CD14-positive monocyte (primary cell): Measurements from ENCODE around the gene INF2. TPM values are rescaled to one million over a fixed set of nuclear protein-coding genes. Genes with fewer than 3 reads are reported as not detected.

Experiments used
- DNase-seq, 3 donors: peaks; one replicate each; pipeline ENCODE4 v3.0.0-alpha.2; 2011 to 2022
- H2AFZ ChIP-seq: 2 replicates; pipeline ENCODE4 v1.6.0; 2012; ENCODE audit warnings: mild to moderate bottlenecking, low read depth, low read length, inconsistent platforms; ENCODE audit not compliant: insufficient read depth, poor library complexity, severe bottlenecking
- H3K27ac ChIP-seq, 2 donors: 1 replicate in 1 of 2; 2 replicates in 1 of 2; pipeline ENCODE4 v1.5.1; 2012 to 2013; ENCODE audit warnings: low read length in 2 of 2, control low read depth in 1 of 2, inconsistent platforms in 1 of 2, low read depth in 1 of 2, mild to moderate bottlenecking in 1 of 2
- H3K27me3 ChIP-seq, 2 donors: one replicate each; pipeline versions ENCODE4 v1.6.0 to v1.6.1; 2011 to 2013; ENCODE audit warnings: low read length in 2 of 2; ENCODE audit not compliant: control insufficient read depth in 2 of 2, insufficient read depth in 2 of 2
- H3K36me3 ChIP-seq, 2 donors: replicated peaks in 1 of 2; 1 replicate in 1 of 2; 2 replicates in 1 of 2; pipeline versions ENCODE4 v1.5.1 to v1.6.1; 2012 to 2013; ENCODE audit warnings: low read length in 2 of 2, control low read depth in 1 of 2, inconsistent platforms in 1 of 2, mild to moderate bottlenecking in 1 of 2; ENCODE audit not compliant: insufficient read depth in 2 of 2, control insufficient read depth in 1 of 2
- H3K4me1 ChIP-seq, 2 donors: 1 replicate in 1 of 2; 2 replicates in 1 of 2; pipeline versions ENCODE4 v1.5.1 to v1.6.1; 2012 to 2013; ENCODE audit warnings: low read length in 2 of 2, control low read depth in 1 of 2, inconsistent platforms in 1 of 2, mild to moderate bottlenecking in 1 of 2, moderate library complexity in 1 of 2; ENCODE audit not compliant: insufficient read depth in 2 of 2, control insufficient read depth in 1 of 2
- H3K4me2 ChIP-seq: replicated peaks from 2 replicates; pipeline ENCODE3; 2012; ENCODE audit warnings: low read length, moderate library complexity, mild to moderate bottlenecking; ENCODE audit not compliant: poor library complexity, severe bottlenecking; ENCODE audit errors: extremely low read depth
- H3K4me3 ChIP-seq, 3 experiments: fragments of 200-600 bp in 1 of 3; sonication (generic) in 1 of 3; replicated peaks in 1 of 3; 1 replicate in 2 of 3; 2 replicates in 1 of 3; pipeline ENCODE4 v1.5.1; 2011 to 2013; ENCODE audit warnings: low read length in 3 of 3, mild to moderate bottlenecking in 3 of 3, control low read depth in 2 of 3, low read depth in 2 of 3, inconsistent platforms in 1 of 3, moderate library complexity in 1 of 3
- H3K79me2 ChIP-seq: 2 replicates; pipeline ENCODE4 v1.6.0; 2012; ENCODE audit warnings: mild to moderate bottlenecking, control low read depth, inconsistent platforms, low read length, moderate library complexity; ENCODE audit not compliant: insufficient read depth
- H3K9ac ChIP-seq: 2 replicates; pipeline ENCODE4 v1.6.0; 2017; ENCODE audit warnings: low read length, mild to moderate bottlenecking; ENCODE audit not compliant: insufficient read depth, poor library complexity, severe bottlenecking
- H3K9me3 ChIP-seq, 2 donors: replicated peaks in 1 of 2; 1 replicate in 1 of 2; 2 replicates in 1 of 2; pipeline versions ENCODE4 v1.5.1 to v1.6.1; 2012 to 2013; ENCODE audit warnings: low read length in 2 of 2, control low read depth in 1 of 2; ENCODE audit not compliant: control insufficient read depth in 1 of 2, insufficient read depth in 1 of 2
- H4K20me1 ChIP-seq: 2 replicates; pipeline ENCODE4 v1.6.0; 2012; ENCODE audit warnings: mild to moderate bottlenecking, low read length, control low read depth, moderate library complexity; ENCODE audit not compliant: insufficient read depth
- H3K27ac Mint-ChIP-seq, 7 donors: one replicate each; pipeline ENCODE4 v1.8.0; 2020; ENCODE audit warnings: mild to moderate bottlenecking in 7 of 7, mixed read lengths in 7 of 7, moderate library complexity in 6 of 7, inconsistent platforms in 2 of 7
- H3K27me3 Mint-ChIP-seq, 3 donors: one replicate each; pipeline ENCODE4 v1.8.0; 2021 to 2022; ENCODE audit warnings: low read depth in 3 of 3, mild to moderate bottlenecking in 3 of 3, mixed read lengths in 3 of 3, moderate library complexity in 3 of 3, inconsistent platforms in 1 of 3
- H3K36me3 Mint-ChIP-seq, 2 donors: one replicate each; pipeline ENCODE4 v1.8.0; 2020; ENCODE audit warnings: mixed read lengths in 2 of 2, inconsistent platforms in 1 of 2, mild to moderate bottlenecking in 1 of 2
- H3K4me1 Mint-ChIP-seq: one replicate; pipeline ENCODE4 v1.8.0; 2020; ENCODE audit warnings: mild to moderate bottlenecking, mixed read lengths
- H3K4me3 Mint-ChIP-seq, 2 donors: one replicate each; pipeline ENCODE4 v1.8.0; 2020; ENCODE audit warnings: mild to moderate bottlenecking in 2 of 2, mixed read lengths in 2 of 2, moderate library complexity in 1 of 2
- H3K9me3 Mint-ChIP-seq, 7 donors: one replicate each; pipeline ENCODE4 v1.8.0; 2020 to 2022; ENCODE audit warnings: mixed read lengths in 7 of 7, mild to moderate bottlenecking in 6 of 7, moderate library complexity in 6 of 7, inconsistent platforms in 2 of 7
- CTCF ChIP-seq: fragments of 200-600 bp; IDR thresholded peaks from one replicate; pipeline ENCODE4 v1.8.0; 2022; ENCODE audit warnings: antibody characterized with exemption, mild to moderate bottlenecking
- WGBS: methylation state at CpG from one replicate; pipeline ENCODE4 v1.1.5; 2013; ENCODE audit warnings: missing lambda C conversion rate; ENCODE audit not compliant: insufficient coverage; 5-methylcytosine and 5-hydroxymethylcytosine counted together
- intact Hi-C, 2 donors: fragments of 100-400 bp; cut with micrococcal nuclease; formaldehyde crosslinking; loops; one replicate each; pipeline versions ENCODE4 v1.15.0 to v1.15.1; 2023
- polyA plus RNA-seq, 3 donors: library from polyadenylated mRNA; depleted of rRNA in 1 of 3; unstranded in 2 of 3; stranded (reverse) in 1 of 3; fragments of 300-500 nt in 2 of 3; fragments of >200 nt in 1 of 3; fragmentation: Illumina TruSeq in 2 of 3; gene quantifications; 1 replicate in 2 of 3; 2 replicates in 1 of 3; pipeline ENCODE4 v1.2.3, GENCODE V29; 2012 to 2021

Gene INF2
- polyA plus RNA-seq, 3 donors = 2.9 to 23.3 (median 3.8) TPM

GRCh38 chr14:104685216-104685997 is 4.0 kb upstream of the INF2 start:
- TF ChIP-seq CTCF = no peak
- Histone ChIP-seq H3K27me3 (peaks cover 0 to 13% of the 10 kb centered on the region in 2 donors), H3K27ac (no peak overlapping the region), H4K20me1 (no peaks in the 10 kb centered on the region), H3K4me1 (peaks cover 46 to 65% of the 10 kb centered on the region in 2 donors), H3K9ac (no peak overlapping the region), H3K4me2 (no peak overlapping the region), H3K9me3 (no peaks in the 10 kb centered on the region), H3K79me2 (peaks cover 5% of the 10 kb centered on the region), H3K4me3 (no peak overlapping the region), H3K36me3 (no peaks in the 10 kb centered on the region), H2AFZ (no peak overlapping the region)
- H3K4me3 Mint-ChIP-seq = peak overlapping the region in 1 of 2 donors; percentile 39
- peaks cover 0 to 4% (median 0%) of the 10 kb centered on the region in 7 donors for H3K9me3 Mint-ChIP-seq
- H3K4me1 Mint-ChIP-seq = peaks cover 45% of the 10 kb centered on the region
- H3K27me3 Mint-ChIP-seq = peaks cover 10 to 18% (median 11%) of the 10 kb centered on the region in 3 donors
- intact Hi-C loops = no loop called here
- H3K36me3 Mint-ChIP-seq = no peaks in the 10 kb centered on the region
- DNase-seq = no peak
- H3K27ac Mint-ChIP-seq = no peak overlapping the region
- 100% methylated on average over 1 of the region's 4 CpGs for WGBS

DNA sequence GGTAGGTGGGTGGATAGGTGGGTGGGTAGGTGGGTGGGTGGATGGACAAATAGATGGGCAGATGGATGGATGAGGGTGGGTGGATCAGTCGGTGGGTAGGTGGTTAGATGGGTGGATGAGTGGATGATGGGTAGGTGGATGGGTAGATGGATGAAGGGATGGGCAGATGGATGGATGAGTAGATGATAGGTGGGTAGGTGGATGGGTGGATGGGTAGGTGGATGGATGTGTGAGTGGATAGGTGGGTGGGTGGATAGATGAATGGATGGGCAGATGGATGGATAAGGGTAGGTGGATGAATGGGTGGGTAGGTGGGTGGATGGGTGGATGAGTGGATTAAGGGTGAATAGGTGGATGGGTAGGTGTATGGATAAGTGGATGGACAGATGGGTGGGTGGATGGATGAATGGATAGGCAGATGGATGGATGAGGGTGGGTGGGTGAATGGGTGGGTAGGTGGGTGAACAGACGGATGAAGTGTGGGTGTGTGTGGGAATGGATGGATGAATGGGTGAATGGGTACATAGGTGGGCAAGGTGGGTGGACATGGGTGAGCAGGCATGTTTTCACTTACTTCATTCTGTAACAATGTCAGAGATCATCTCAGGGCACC is 3.3 kb upstream of the INF2 start:
- DNase-seq = no peak
- Histone ChIP-seq H3K9ac (no peak overlapping the region), H3K4me1 (peaks cover 43 to 65% of the 10 kb centered on the region in 2 donors), H4K20me1 (peaks cover 2% of the 10 kb centered on the region), H3K27me3 (peaks cover 0 to 13% of the 10 kb centered on the region in 2 donors), H3K27ac (no peak overlapping the region), H3K79me2 (peaks cover 11% of the 10 kb centered on the region), H3K9me3 (no peaks in the 10 kb centered on the region), H3K4me2 (no peak overlapping the region), H2AFZ (no peak overlapping the region), H3K4me3 (no peak overlapping the region), H3K36me3 (no peaks in the 10 kb centered on the region)
- WGBS = 100% methylated on average over 1 of the region's 2 CpGs
- intact Hi-C loops = no loop called here
- H3K4me1 Mint-ChIP-seq = peaks cover 46% of the 10 kb centered on the region
- H3K9me3 Mint-ChIP-seq = peaks cover 0 to 4% (median 0%) of the 10 kb centered on the region in 7 donors
- no peak overlapping the region for H3K4me3 Mint-ChIP-seq
- no peak for TF ChIP-seq CTCF
- no peaks in the 10 kb centered on the region for H3K36me3 Mint-ChIP-seq
- peaks cover 10 to 18% (median 11%) of the 10 kb centered on the region in 3 donors for H3K27me3 Mint-ChIP-seq
- H3K27ac Mint-ChIP-seq = no peak overlapping the region
